ENCODE data around the gene RETREG3. TPM values are rescaled to one million over a fixed set of nuclear protein-coding genes. Genes with fewer than 3 reads are reported as not detected.

Gene RETREG3
- total and polyA plus RNA-seq, 9 of the 15 experiments (the other 6 are each of a cell fraction or from before 2014, with no cell fraction given), result 4.1 to 39.0 (median 16.9) TPM

- TF ChIP-seq ZNF518B (CRISPR knock-in tag; IDR thresholded peaks at IDR 0.05), result no peak
- TF ChIP-seq TCF7 (IDR thresholded peaks at IDR 0.05; ENCODE audit: borderline replicate concordance), result no peak
- no peak for TF ChIP-seq MIER1 (IDR thresholded peaks at IDR 0.05; ENCODE audit: low read depth)
- TF ChIP-seq, protein P1, sequence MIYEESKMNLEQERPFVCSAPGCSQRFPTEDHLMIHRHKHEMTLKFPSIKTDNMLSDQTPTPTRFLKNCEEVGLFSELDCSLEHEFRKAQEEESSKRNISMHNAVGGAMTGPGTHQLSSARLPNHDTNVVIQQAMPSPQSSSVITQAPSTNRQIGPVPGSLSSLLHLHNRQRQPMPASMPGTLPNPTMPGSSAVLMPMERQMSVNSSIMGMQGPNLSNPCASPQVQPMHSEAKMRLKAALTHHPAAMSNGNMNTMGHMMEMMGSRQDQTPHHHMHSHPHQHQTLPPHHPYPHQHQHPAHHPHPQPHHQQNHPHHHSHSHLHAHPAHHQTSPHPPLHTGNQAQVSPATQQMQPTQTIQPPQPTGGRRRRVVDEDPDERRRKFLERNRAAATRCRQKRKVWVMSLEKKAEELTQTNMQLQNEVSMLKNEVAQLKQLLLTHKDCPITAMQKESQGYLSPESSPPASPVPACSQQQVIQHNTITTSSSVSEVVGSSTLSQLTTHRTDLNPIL (CRISPR knock-in tag; IDR thresholded peaks at IDR 0.05), result no peak
- peak; percentile 12 for TF ChIP-seq SIRT6 (IDR thresholded peaks at IDR 0.05; ENCODE audit: low read depth, low read length)
- no peak for TF ChIP-seq FOXJ3 (CRISPR knock-in tag; IDR thresholded peaks at IDR 0.05)
- no peak for TF ChIP-seq HNRNPL (IDR thresholded peaks at IDR 0.05; ENCODE audit: low read depth, low read length)
- 0 out of 2 replicates have a peak, but pooled peaks have one; percentile 69 for TF ChIP-seq THAP7 (CRISPR knock-in tag; IDR thresholded peaks at IDR 0.05)
- TF ChIP-seq CBX1 (IDR thresholded peaks at IDR 0.05; ENCODE audit: low read depth), result no peak
- TF ChIP-seq, protein P2, sequence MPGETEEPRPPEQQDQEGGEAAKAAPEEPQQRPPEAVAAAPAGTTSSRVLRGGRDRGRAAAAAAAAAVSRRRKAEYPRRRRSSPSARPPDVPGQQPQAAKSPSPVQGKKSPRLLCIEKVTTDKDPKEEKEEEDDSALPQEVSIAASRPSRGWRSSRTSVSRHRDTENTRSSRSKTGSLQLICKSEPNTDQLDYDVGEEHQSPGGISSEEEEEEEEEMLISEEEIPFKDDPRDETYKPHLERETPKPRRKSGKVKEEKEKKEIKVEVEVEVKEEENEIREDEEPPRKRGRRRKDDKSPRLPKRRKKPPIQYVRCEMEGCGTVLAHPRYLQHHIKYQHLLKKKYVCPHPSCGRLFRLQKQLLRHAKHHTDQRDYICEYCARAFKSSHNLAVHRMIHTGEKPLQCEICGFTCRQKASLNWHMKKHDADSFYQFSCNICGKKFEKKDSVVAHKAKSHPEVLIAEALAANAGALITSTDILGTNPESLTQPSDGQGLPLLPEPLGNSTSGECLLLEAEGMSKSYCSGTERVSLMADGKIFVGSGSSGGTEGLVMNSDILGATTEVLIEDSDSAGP (CRISPR knock-in tag; IDR thresholded peaks at IDR 0.05), result no peak
- TF ChIP-seq, protein P3, sequence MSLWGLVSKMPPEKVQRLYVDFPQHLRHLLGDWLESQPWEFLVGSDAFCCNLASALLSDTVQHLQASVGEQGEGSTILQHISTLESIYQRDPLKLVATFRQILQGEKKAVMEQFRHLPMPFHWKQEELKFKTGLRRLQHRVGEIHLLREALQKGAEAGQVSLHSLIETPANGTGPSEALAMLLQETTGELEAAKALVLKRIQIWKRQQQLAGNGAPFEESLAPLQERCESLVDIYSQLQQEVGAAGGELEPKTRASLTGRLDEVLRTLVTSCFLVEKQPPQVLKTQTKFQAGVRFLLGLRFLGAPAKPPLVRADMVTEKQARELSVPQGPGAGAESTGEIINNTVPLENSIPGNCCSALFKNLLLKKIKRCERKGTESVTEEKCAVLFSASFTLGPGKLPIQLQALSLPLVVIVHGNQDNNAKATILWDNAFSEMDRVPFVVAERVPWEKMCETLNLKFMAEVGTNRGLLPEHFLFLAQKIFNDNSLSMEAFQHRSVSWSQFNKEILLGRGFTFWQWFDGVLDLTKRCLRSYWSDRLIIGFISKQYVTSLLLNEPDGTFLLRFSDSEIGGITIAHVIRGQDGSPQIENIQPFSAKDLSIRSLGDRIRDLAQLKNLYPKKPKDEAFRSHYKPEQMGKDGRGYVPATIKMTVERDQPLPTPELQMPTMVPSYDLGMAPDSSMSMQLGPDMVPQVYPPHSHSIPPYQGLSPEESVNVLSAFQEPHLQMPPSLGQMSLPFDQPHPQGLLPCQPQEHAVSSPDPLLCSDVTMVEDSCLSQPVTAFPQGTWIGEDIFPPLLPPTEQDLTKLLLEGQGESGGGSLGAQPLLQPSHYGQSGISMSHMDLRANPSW (CRISPR knock-in tag; IDR thresholded peaks at IDR 0.05), result no peak
- TF ChIP-seq, protein P4, sequence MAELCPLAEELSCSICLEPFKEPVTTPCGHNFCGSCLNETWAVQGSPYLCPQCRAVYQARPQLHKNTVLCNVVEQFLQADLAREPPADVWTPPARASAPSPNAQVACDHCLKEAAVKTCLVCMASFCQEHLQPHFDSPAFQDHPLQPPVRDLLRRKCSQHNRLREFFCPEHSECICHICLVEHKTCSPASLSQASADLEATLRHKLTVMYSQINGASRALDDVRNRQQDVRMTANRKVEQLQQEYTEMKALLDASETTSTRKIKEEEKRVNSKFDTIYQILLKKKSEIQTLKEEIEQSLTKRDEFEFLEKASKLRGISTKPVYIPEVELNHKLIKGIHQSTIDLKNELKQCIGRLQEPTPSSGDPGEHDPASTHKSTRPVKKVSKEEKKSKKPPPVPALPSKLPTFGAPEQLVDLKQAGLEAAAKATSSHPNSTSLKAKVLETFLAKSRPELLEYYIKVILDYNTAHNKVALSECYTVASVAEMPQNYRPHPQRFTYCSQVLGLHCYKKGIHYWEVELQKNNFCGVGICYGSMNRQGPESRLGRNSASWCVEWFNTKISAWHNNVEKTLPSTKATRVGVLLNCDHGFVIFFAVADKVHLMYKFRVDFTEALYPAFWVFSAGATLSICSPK (IDR thresholded peaks at IDR 0.05; ENCODE audit: borderline replicate concordance), result no peak
- TF ChIP-seq ZNF165 (CRISPR knock-in tag; IDR thresholded peaks at IDR 0.05; ENCODE audit: borderline replicate concordance), result no peak
- TF ChIP-seq MEIS2 (IDR thresholded peaks at IDR 0.05; ENCODE audit: partially characterized antibody), result no peak
- TF ChIP-seq KLF13 (tag; IDR thresholded peaks at IDR 0.05; ENCODE audit: borderline replicate concordance, low read depth), result no peak
- TF ChIP-seq NFIX (CRISPR knock-in tag; IDR thresholded peaks at IDR 0.05; ENCODE audit: low read depth), result no peak
- TF ChIP-seq RB1 (IDR thresholded peaks at IDR 0.05; ENCODE audit: low read depth), result no peak
Observed at GRCh38 chr17:42577140-42577531, 32.0 kb downstream of the RETREG3 start (continued).
